ENCODE results near the gene PSMD13.
"Not testable (repeated sequence)": the region's sequence is repeated elsewhere in the genome, so short reads cannot be mapped to it uniquely, and the experiment has no call there.

GRCh38 chr11:193481-193880, 43.3 kb upstream of the PSMD13 start:
- not testable (repeated sequence) for TF ChIP-seq EZH2 (IDR thresholded peaks at IDR 0.05; ENCODE audit: borderline replicate concordance); CTCF (IDR thresholded peaks at IDR 0.05; ENCODE audit: poor library complexity)

All from hepatocyte (in vitro differentiated cells).